K562 (cell line): ENCODE measurements around the gene HAX1. TPM values are rescaled to one million over a fixed set of nuclear protein-coding genes. Genes with fewer than 3 reads are reported as not detected.
"Not testable (repeated sequence)": the region's sequence is repeated elsewhere in the genome, so short reads cannot be mapped to it uniquely, and the experiment has no call there.

Source experiments
- ATAC-seq: fragments of 200-7000 bp; cut with Tn5 transposase; 3 replicates; pipeline ENCODE4 v1.9.1; 2020; ENCODE audit warnings: moderate library complexity
- BruUV-seq: library from RNA; stranded (reverse); fragments of 400-500 nt; replicated peaks from 2 replicates; lab custom pipeline; 2021; lab: Mats Ljungman, UMichigan
- CTCF ChIA-PET: fragments of 300-600 bp; formaldehyde crosslinking; extraction: SDS; loops from one replicate; lab custom pipeline; 2021; ENCODE audit warnings: low intra/inter-chr PET ratio; lab: Yijun Ruan, JAX
- POLR2A ChIA-PET: fragments of 300-600, 350-650 bp; sonication (Branson Sonifier 250); formaldehyde crosslinking; extraction: SDS; loops from one replicate; lab custom pipeline; 2021; ENCODE audit warnings: antibody characterized with exemption, inconsistent platforms; lab: Yijun Ruan, JAX
- DNase-seq, 4 experiments: peaks; one replicate each; pipeline versions ENCODE4 v3.0.0 to v3.0.0-alpha.2; 2011 to 2018; ENCODE audit warnings: low spot score in 3 of 4, mixed read lengths in 3 of 4; ENCODE audit errors: extremely low read depth in 1 of 4
- FAIRE-seq: peaks from 2 replicates; lab custom pipeline; 2011; peaks lifted over from hg19 to GRCh38; lab: Jason Lieb, UNC
- H2AFZ ChIP-seq: 2 replicates; pipeline ENCODE4 v1.6.0; 2011; ENCODE audit warnings: low read depth, low read length, control low read depth, inconsistent platforms
- H3K27ac ChIP-seq: fragments of 200-600 bp; 3 replicates; pipeline ENCODE4 v1.8.0; 2011; ENCODE audit warnings: low read depth, mild to moderate bottlenecking, control low read depth, inconsistent platforms, low read length, moderate library complexity, mixed read lengths; ENCODE audit errors: extremely low read depth
- H3K27me3 ChIP-seq, 2 experiments: fragments of 300-600 bp in 1 of 2; 2 replicates in 1 of 2; 3 replicates in 1 of 2; pipeline versions ENCODE4 v1.6.0 to v1.8.0; 2011; ENCODE audit warnings: inconsistent platforms in 2 of 2, low read length in 2 of 2, mild to moderate bottlenecking in 1 of 2, mixed read lengths in 1 of 2, moderate library complexity in 1 of 2; ENCODE audit not compliant: control insufficient read depth in 2 of 2, insufficient read depth in 2 of 2
- H3K36me3 ChIP-seq: fragments of 300-600 bp; 3 replicates; pipeline ENCODE4 v1.8.0; 2011; ENCODE audit warnings: mild to moderate bottlenecking, low read length, inconsistent platforms; ENCODE audit not compliant: control insufficient read depth, insufficient read depth
- H3K4me1 ChIP-seq, 2 experiments: fragments of 200-600 bp in 1 of 2; replicated peaks in 1 of 2; 2 replicates in 1 of 2; 3 replicates in 1 of 2; pipeline versions ENCODE4 v1.5.1 to v1.8.0; 2011; ENCODE audit warnings: inconsistent platforms in 2 of 2, low read length in 2 of 2, mild to moderate bottlenecking in 1 of 2, mixed read lengths in 1 of 2, moderate library complexity in 1 of 2; ENCODE audit not compliant: control insufficient read depth in 2 of 2, insufficient read depth in 2 of 2
- H3K4me2 ChIP-seq: 2 replicates; pipeline ENCODE4 v1.6.1; 2011; ENCODE audit warnings: low read length, control low read depth, inconsistent platforms, mixed read lengths; ENCODE audit not compliant: insufficient read depth
- H3K4me3 ChIP-seq: fragments of 200-600 bp; sonication (generic), shearing (Covaris generic); 2 replicates; pipeline ENCODE4 v1.5.1; 2016; ENCODE audit warnings: control low read depth, inconsistent platforms
- H3K79me2 ChIP-seq: fragments of 200-600 bp; 3 replicates; pipeline ENCODE4 v1.8.0; 2011; ENCODE audit warnings: low read length, inconsistent platforms; ENCODE audit not compliant: control insufficient read depth, insufficient read depth
- H3K9ac ChIP-seq, 2 experiments: 2 replicates each; pipeline versions ENCODE4 v1.6.0 to v1.6.1; 2011; ENCODE audit warnings: low read depth in 2 of 2, low read length in 2 of 2, control low read depth in 1 of 2, inconsistent platforms in 1 of 2, mild to moderate bottlenecking in 1 of 2, mixed read lengths in 1 of 2; ENCODE audit not compliant: insufficient read depth in 1 of 2
- H3K9me1 ChIP-seq: one replicate; pipeline ENCODE4 v1.6.0; 2011; ENCODE audit warnings: inconsistent platforms, mild to moderate bottlenecking, low read length, moderate library complexity; ENCODE audit not compliant: control insufficient read depth, insufficient read depth
- H3K9me3 ChIP-seq: replicated peaks from 2 replicates; pipeline ENCODE4 v1.5.1; 2011; ENCODE audit warnings: low read depth, low read length, inconsistent platforms; ENCODE audit not compliant: control insufficient read depth, insufficient read depth
- H4K20me1 ChIP-seq: replicated peaks from 2 replicates; pipeline ENCODE4 v1.6.1; 2011; ENCODE audit warnings: low read length, inconsistent platforms, mixed read lengths; ENCODE audit not compliant: control insufficient read depth, insufficient read depth
- ELF2 ChIP-seq: fragments of 250-450 bp; sonication (Bioruptor Pico); IDR thresholded peaks from 2 replicates; pipeline ENCODE4 v1.5.0; 2021; ENCODE audit warnings: mild to moderate bottlenecking
- KDM1A ChIP-seq, 2 experiments: fragments of 450-650 bp; IDR thresholded peaks; 2 replicates each; pipeline ENCODE4 v1.6.1; 2016; ENCODE audit warnings: mild to moderate bottlenecking in 2 of 2
- NCOA2 ChIP-seq, 2 experiments: fragments of 450-650 bp; IDR thresholded peaks; 2 replicates each; pipeline ENCODE4 v1.6.1; 2018; ENCODE audit warnings: mild to moderate bottlenecking in 2 of 2, moderate library complexity in 1 of 2; ENCODE audit not compliant: partially characterized antibody in 2 of 2
- ZNF140 ChIP-seq: fragments of 250-450 bp; sonication (Bioruptor Pico); IDR thresholded peaks from 2 replicates; pipeline ENCODE4 v1.8.0; 2021; ENCODE audit warnings: moderate library complexity, mild to moderate bottlenecking, inconsistent platforms
- ZNF592 ChIP-seq: fragments of 450-650 bp; IDR thresholded peaks from 2 replicates; pipeline ENCODE4 v1.6.1; 2017; ENCODE audit warnings: antibody characterized with exemption, mild to moderate bottlenecking
- WGBS: fragments of 100-300 bp; shearing (Covaris generic); methylation state at CpG from one replicate; pipeline ENCODE4 v1.1.6; 2016; ENCODE audit warnings: low coverage, mixed read lengths; ENCODE audit not compliant: insufficient coverage; ENCODE audit errors: missing lambda C conversion rate; 5-methylcytosine and 5-hydroxymethylcytosine counted together
- in situ Hi-C: fragments of 300-500 bp; cut with MboI; formaldehyde crosslinking; loops from 4 replicates; pipeline ENCODE4 v1.15.0; 2018; ENCODE audit warnings: inconsistent platforms, mixed read lengths
- intact Hi-C: fragments of 100-400 bp; cut with micrococcal nuclease; formaldehyde crosslinking; loops from 2 replicates; pipeline ENCODE4 v1.14.2; 2022
- polyA plus RNA-seq, 8 experiments: library from polyadenylated mRNA; depleted of rRNA in 4 of 8; stranded (reverse) in 5 of 8; unstranded in 3 of 8; fragments of >200 nt; fragmentation: Nextera tagmentation in 2 of 8; fragmentation: Illumina TruSeq in 1 of 8; extraction: Ambion mirVana in 2 of 8; extraction: Trizol in 1 of 8; gene quantifications; 2 replicates each; pipeline versions ENCODE4 v1.2.1 to v1.2.3, GENCODE V29; 2011 to 2014; ENCODE audit warnings: inconsistent platforms in 1 of 8, missing spikeins in 1 of 8
- total RNA-seq, 7 experiments: library from RNA; depleted of rRNA in 6 of 7; stranded (reverse); fragments of >200 nt in 6 of 7; fragmentation: Illumina TruSeq in 2 of 7; extraction: Trizol in 2 of 7; gene quantifications; 2 replicates each; pipeline versions ENCODE4 v1.2.1 to v1.2.3, GENCODE V29; 2011 to 2021; ENCODE audit warnings: low replicate concordance in 1 of 7
- TF ChIP-seq, protein P1 (sequence below): IDR thresholded peaks from 2 replicates; pipeline ENCODE4 v1.6.1; 2016; ENCODE audit warnings: missing genetic modification characterization, missing compliant biosample characterization
- TF ChIP-seq, protein P2 (sequence below): sonication (generic); formaldehyde crosslinking; IDR thresholded peaks from 2 replicates; pipeline ENCODE4 v1.9.0; 2022; ENCODE audit warnings: mild to moderate bottlenecking, missing genetic modification reagents

HAX1 gene
- total and polyA plus RNA-seq, 9 of the 15 experiments (the other 6 are each of a cell fraction or from before 2014, with no cell fraction given), result 143 to 492 (median 234) TPM

DNA sequence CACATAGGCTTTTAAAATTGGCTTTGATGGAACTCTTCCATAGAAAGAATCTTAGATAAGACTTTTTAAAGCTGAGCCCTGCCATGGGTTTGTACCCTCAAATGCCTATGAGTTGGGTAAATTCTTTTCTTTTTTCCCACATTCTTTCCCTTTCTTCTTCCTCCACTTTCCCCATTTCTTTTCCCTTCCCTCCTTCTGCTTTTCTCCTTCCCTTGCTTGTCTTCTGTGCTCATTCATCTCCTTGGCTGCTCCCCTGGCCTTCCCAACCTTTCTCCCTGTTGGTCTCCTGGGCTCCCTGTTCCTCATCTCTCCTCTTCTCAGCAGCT, 49.1 kb downstream of the HAX1 start:
- DNase-seq, H3K9me1 ChIP-seq, H3K27me3 ChIP-seq, ATAC-seq, CTCF ChIA-PET, H4K20me1 ChIP-seq, H3K36me3 ChIP-seq, BruUV-seq, H2AFZ ChIP-seq, H3K9me3 ChIP-seq, in situ Hi-C loops, FAIRE-seq: not testable (repeated sequence)
- peak overlapping the region; percentile 77; a peak in 3 of 4 replicates for H3K9ac ChIP-seq
- intact Hi-C loops, result loop anchor here (2.0 kb wide), 1 partner anchor 31 kb away; no protein-coding TSS in a partner anchor
- POLR2A ChIA-PET, result interaction anchor here (1.2 to 1.6 kb wide), 3 partner anchors 13 to 328 kb away, joined by 3 to 8 read pairs (median 4); no protein-coding TSS in a partner anchor
- peaks cover 25% of the 10 kb centered on the region for H3K79me2 ChIP-seq
- peak overlapping the region; percentile 85 for H3K27ac ChIP-seq
- H3K4me1 ChIP-seq, result peaks cover 30 to 44% of the 10 kb centered on the region in 2 experiments; a peak in 4 of 5 replicates
- peak overlapping the region; percentile 78 for H3K4me2 ChIP-seq
- 0 out of 4 replicates have a peak, but pooled peaks of 1 of the 2 experiments have one; percentile 2 for TF ChIP-seq KDM1A (IDR thresholded peaks at IDR 0.05)
- TF ChIP-seq, protein P1, sequence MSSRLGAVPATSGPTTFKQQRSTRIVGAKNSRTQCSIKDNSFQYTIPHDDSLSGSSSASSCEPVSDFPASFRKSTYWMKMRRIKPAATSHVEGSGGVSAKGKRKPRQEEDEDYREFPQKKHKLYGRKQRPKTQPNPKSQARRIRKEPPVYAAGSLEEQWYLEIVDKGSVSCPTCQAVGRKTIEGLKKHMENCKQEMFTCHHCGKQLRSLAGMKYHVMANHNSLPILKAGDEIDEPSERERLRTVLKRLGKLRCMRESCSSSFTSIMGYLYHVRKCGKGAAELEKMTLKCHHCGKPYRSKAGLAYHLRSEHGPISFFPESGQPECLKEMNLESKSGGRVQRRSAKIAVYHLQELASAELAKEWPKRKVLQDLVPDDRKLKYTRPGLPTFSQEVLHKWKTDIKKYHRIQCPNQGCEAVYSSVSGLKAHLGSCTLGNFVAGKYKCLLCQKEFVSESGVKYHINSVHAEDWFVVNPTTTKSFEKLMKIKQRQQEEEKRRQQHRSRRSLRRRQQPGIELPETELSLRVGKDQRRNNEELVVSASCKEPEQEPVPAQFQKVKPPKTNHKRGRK, result peak; percentile 98
- H3K4me3 ChIP-seq, result peak overlapping the region; percentile 31

GRCh38 chr1:154323493-154323892, 51.1 kb downstream of the HAX1 start:
- Histone ChIP-seq H2AFZ (no peak overlapping the region), H3K36me3 (no peaks in the 10 kb centered on the region; the same call in 2 of the 3 replicates), H4K20me1 (no peaks in the 10 kb centered on the region), H3K9me1 (no peaks in the 10 kb centered on the region), H3K79me2 (peaks cover 33% of the 10 kb centered on the region), H3K9me3 (no peaks in the 10 kb centered on the region), H3K4me2 (no peak overlapping the region), H3K9ac (peak overlapping the region in 1 of 2 experiments; percentile 14; a peak in 1 of 4 replicates), H3K27ac (no peak overlapping the region; the same call in 2 of the 3 replicates), H3K4me1 (peaks cover 35 to 57% of the 10 kb centered on the region in 2 experiments; a peak in 4 of 5 replicates), H3K27me3 (no peaks in the 10 kb centered on the region), H3K4me3 (no peak overlapping the region)
- WGBS, result 90% methylated on average over 7 of the region's 7 CpGs
- ChIA-PET POLR2A (interaction anchor here (0.5 to 1.6 kb wide), 3 partner anchors 31 to 873 kb away, joined by 3 read pairs; no protein-coding TSS in a partner anchor), CTCF (no interaction called here)
- ATAC-seq (no peak), FAIRE-seq (no peak), DNase-seq (no peak)
- no TSS peak for BruUV-seq
- in situ Hi-C loops, result no loop called here
- intact Hi-C loops, result no loop called here
- TF ChIP-seq NCOA2 (IDR thresholded peaks at IDR 0.05; ENCODE audit: partially characterized antibody in 2 of 2) (no peak), ZNF140 (CRISPR knock-in tag) (no peak), ELF2 (CRISPR knock-in tag) (no peak), ZNF592 (no peak)
- TF ChIP-seq, protein P2, sequence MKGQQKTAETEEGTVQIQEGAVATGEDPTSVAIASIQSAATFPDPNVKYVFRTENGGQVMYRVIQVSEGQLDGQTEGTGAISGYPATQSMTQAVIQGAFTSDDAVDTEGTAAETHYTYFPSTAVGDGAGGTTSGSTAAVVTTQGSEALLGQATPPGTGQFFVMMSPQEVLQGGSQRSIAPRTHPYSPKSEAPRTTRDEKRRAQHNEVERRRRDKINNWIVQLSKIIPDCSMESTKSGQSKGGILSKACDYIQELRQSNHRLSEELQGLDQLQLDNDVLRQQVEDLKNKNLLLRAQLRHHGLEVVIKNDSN, result no peak
